Measurements from ENCODE around the gene FAM163B.
A peak's percentile ranks its signal among the peaks of the same experiment; 100 is the strongest.

The FAM163B gene

GRCh38 chr9:133551446-133551845 is 57.7 kb downstream of the FAM163B start:
- DNase-seq = no peak

DNA sequence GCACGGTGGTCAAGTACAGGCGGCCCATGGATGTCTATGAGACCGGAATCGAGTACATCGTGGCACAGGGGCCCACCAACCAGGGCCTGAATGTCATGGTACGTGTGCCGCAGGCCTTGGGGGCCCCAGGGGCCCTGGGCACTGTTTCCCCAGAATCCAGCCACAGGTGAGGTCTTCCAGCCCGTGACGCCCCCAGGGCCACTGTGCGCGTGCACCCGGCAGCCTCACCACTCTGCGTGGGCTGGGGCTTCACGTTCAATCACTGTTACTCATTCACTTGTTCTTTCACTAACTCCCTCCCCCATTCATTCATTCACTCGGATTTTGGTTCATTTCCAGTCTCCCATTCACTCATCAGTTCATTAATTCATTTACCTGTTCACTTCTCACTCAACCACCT is 62.1 kb downstream of the FAM163B start:
- no peak for DNase-seq

GRCh38 chr9:133546287-133546680 is 62.9 kb downstream of the FAM163B start:
- no peak for DNase-seq

DNA sequence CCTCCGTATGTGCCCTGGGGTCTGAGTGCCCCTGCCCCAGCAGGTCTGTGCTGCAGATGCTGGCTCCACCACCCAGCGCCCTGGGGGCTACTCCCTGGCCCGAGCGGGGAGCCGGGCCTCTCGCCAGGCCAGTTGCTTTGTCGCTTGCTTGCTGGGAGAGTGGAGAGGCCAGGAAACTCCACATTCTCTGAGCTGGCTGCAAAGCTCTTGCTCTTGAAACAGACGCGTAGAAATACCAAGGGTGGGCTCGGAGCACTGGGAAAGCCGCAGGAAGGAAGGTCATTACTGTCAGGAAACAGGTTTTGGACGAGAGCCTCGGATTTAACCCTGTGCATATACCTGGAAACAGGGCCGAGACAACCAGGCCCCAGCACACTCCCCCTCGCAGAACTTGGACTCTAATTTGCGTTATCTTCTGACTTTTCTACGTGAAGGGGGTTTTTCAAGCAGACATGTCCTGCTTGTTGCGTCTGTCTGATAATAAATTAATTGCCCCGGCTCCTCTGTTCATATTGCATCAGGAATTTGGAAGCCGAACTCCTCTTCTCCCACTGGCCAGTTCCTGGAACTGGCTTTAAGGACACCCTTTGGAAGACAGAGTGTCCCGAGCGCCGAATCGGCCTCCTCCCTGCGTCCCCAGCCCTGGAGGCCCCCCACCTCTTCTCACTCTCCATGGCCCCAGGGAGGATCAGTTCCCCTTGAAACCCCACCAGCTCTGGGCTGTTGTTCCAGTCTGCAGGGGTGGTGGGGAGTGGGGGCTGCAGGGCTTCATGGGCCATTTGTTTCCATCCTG is 63.5 kb downstream of the FAM163B start:
- DNase-seq = no peak

DNA sequence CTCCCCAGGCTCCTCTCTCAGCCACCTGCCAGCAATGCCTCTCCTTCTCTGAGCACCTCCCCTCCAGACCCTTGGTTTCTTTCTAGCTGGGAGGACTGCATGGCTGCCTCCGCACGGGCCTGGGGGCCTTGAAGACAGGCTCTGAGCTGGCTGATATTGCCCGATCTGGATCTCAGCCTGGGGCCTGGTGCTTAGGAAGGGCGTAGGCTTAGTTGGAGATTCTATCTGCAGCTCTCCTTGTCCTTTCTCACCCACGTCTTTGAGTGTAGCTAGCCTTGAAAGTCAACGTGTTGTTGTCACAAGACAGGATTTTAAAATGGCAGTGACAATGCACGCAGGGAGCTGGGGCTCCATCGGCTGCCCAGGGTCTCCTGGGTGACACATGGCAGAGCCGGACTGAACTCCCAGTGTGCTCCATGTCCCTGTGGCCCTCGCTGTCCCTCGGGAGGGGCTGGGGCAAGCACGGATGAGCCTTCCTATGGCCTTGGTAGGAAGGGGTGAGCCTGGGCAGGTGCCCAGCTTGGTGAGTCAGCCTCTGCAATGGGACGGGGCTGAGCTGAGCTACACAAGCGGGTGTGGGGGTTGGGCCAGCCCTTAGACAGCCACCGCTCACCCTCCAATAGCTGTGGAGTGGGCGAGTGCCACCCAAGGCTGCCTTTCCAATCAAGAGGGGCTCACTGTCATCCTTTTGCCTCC is 65.3 kb downstream of the FAM163B start:
- no peak for DNase-seq

- no peak for DNase-seq
These were observed 67.2 kb downstream of the FAM163B start for GRCh38 chr9:133542002-133542401.

GRCh38 chr9:133540698-133541025 is 68.5 kb downstream of the FAM163B start:
- DNase-seq = no peak

DNA sequence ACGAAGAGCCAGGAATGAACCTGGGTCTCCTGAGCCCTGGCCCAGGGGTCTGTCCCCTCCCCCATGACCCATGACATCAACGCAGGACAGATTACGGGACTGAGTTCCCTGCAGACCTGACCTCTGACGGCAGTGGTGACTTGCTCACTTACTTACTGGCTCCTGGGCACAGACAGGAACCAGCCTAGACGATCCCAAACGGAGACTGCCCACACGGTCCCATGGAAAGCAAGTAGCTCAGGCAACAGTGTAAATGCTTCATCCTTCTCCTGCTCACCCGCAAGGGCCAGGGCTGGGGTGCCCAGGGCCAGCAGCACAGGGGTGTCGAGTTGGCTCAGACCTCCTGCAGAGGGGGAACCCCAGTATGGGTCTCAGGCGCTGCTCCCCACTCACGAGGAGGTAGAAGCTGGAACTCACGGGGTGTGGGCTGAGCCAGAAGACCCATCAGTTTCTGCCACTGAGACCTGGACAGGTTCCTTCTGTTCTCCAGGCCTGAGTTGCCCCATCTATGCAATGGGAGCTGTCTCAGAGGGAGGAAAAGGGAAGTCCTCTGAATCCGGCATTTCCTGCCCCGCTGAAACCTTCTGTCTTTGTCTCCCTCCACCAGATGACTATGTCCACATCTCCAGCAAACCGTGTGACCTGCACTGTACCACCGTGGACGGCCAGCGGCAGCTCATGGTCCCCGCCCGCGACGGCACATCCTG is 69.0 kb downstream of the FAM163B start:
- DNase-seq = peak in 1 of 56 donors; percentile 14

DNA sequence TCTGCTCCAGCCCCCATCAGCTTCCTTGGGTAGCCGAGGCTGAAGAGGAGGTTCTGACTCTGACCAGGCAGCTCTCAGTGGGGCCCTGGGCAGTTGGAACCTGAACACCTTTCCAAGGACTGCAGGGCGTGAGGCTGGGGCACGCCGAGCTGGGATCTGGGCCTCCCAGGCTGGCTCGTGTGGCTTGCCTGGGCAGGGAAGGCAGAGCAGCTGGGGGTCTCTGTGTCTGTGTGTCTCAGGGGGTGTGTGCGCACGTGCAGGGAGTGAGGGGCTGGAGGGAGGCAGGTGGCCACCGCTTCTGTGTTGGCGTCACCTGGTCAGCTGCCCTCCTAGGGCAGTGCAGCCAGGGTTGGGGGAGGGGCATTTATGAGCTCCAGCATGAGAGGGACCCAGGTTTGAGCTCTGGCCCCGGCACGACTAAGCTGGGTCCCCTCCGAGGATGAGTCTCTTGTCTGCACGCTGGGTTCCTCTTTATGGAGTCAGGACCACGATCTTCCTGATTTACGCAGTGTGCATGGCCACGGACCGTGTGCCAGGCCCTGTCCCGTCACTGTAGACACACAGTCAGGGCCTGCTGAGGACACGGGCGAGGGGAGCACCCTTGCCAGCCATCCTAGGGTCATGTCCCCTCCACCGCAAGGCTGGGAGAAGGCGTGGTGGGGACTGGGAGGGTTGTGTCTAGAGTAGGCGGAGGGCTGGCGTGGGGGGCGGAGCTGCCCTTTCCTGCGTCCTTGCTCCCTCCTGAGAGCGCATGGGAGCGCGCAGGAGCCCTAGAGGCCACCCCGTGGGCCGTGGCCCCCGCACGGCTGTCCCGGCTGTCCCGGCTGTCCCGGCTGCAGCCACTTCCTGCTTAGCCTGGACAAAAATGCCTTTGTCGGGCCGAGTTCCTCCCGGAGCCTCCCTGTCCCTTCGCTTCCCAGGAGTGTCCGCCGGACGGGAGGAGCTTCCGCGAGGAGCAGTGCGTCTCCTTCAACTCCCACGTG is 70.0 kb downstream of the FAM163B start:
- DNase-seq = peak in 29 of 56 donors; percentile 11 to 73 (median 36)

DNA sequence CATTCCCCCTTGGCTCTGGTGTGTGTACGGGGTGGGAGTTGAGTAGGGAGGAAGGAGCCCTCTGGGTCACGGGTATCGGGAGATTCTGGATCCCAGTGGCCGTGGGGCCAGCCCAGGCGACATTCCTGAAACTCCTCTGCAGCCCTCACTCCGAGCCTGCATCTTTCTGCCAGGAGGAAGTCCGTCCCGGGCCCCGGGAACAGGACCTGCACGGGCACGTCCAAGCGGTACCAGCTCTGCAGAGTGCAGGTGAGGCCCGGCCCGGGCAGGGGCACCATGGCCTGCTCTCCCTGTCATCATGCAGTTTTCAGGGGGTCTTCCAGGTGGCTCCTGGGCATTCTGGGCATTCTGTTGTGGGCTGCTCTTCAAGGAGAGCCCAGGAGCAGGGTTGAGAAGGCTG is 71.0 kb downstream of the FAM163B start:
- no peak for DNase-seq

- DNase-seq = no peak
These were observed 71.9 kb downstream of the FAM163B start for GRCh38 chr9:133537257-133537656.

GRCh38 chr9:133536536-133536935 is 72.7 kb downstream of the FAM163B start:
- no peak for DNase-seq

- DNase-seq = no peak
These were observed 73.1 kb downstream of the FAM163B start for GRCh38 chr9:133536080-133536479.

DNA sequence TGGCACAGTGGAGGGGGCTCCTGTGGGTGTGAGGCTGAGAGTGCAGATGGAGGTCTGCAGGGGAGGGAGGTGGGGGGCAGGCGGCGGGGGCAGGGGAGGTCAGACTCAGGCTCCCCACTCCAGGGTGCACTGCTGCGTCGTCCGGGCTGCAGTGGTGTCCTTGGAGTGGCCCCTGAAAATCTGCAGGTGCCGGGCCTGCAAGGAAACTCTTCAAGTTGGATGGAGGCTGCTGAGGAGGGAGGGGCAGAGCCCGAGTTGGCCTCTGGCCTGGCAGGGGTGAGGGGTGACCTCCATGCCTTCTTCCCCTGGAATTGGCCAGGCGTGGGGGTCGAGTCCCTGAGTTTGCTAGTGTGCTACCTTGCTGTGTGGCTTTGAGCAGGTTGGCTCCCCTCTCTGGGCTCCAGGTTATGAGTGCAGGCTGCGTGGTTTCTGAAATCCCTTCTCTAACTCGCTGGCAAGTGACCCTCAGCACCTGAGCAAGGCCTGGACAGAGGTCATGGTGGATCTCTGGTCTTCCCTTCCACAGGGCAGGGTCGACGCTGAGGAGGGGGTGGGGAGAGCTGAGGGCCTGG is 73.8 kb downstream of the FAM163B start:
- DNase-seq = no peak

DNA sequence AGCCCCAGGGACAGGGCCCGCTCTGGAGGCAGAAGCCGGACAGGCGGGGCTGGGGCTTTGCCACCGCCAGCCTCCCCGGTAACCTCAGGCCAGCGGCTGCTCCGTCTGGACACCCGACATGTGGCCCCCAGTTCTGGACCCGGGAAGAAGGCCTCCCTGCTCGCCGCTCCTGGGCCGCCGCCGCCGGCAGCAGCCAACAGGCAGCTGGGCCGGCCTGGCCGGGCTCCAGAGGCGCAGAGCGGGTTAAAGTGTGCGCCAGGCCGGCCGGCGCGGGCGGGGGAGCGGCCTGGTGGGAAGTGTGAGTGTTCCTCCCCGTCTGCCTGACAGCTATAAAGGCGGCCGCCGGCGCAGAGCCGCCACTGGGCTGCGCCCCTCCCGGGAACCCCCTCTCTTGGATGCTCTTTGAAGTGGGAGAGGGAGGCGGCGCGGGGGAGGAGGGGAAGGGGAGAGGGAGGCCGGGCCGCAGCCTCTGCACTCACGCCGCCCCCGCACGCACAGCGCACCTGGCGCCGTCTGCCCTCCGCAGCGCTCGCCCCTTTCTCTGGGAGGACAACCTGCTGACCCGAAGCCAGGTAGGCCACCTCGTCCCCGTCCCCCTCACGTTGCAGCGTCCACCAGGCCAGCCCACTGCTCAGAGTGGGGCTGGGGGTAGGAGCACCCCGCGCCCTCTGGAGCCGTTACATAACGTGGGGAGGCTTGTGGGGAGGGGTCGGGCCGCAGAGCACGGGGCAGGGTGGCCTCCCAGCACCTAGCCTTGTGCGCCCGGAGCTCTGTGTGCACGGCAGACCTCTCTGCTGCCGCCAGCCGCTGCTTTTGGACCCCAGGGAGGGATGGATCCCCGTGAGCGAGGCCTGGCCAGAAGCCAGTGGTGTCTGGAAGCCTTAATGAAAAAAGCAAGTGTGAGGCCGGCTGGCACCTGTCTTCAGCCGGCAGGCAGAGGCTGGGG is 74.6 kb downstream of the FAM163B start, which contains the start of gene ADAMTSL2:
Gene ADAMTSL2 (plus strand): TSS at position 359 of the 946 bp plus-strand sequence. CDS start 2,009 bp downstream, outside the sequence.
- peak in 44 of 56 donors; percentile 27 to 82 (median 54) for DNase-seq

DNA sequence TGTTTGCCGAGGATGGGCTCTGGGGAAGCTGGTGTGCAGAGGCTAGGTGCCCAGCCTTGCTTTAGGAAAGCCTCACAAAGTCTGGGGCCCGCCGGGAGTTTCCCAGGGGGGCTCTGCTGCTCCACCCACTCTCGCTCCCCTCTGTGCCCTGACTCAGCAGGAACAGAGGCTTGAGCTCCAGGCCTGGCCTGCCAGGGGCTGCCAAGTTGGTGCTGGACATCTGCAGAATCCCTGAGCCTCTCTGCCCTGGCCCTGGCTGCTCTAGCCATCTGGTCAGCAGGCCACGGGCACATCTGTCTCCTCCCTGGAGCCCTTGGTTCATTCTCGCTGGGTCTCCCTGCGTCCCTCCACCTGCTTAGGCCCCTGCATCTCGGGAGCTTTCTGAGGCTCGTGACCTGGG is 75.3 kb downstream of the FAM163B start:
- DNase-seq = peak in 14 of 56 donors; percentile 17 to 60 (median 44)

DNA sequence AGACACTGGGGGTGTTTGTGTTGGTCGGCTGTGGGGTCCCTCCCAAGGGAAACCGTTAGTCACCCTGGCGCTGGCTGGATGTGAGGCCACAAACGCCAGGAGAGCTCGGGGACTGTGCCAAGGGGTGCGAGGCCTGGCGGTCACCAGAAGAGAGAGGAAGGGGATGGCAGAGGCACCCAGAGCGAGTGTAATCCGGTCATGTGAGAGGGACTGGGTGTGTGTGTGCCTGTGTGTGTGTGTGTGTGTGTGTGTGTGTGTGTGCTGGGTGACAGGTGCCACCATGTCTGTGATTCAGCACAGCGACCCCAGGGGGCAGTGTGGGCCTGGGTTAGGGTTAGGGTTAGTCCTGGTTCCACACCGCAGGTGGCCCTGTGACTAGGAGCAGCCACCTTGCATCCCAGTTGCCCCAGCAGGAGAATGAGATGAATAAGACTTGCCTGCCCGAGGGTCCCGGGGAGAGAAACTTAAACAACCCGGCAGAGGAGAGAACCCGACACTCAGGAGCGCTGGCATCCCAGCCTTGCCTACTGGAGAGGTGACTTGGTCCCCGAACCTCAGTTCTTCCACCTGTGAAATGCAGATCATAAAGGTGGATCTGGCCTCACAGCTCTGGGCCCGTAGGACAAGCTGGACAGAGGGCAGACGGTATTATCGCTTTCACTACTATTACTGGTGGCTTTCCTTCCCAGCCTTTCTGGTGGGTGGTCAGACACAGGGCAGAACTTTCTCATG is 76.1 kb downstream of the FAM163B start:
- DNase-seq = peak in 41 of 56 donors; percentile 9 to 78 (median 38)

GRCh38 chr9:133531293-133531692 is 77.9 kb downstream of the FAM163B start:
- DNase-seq = no peak

GRCh38 chr9:133529874-133530273 is 79.3 kb downstream of the FAM163B start:
- DNase-seq = no peak
